NCI-H748 (cell line): Measurements from ENCODE around the gene ANAPC15.

Source experiments
- DNase-seq: peaks from one replicate; lab custom pipeline; 2025; ENCODE audit not compliant: unreplicated experiment; lab: John Stamatoyannopoulos, UW

The ANAPC15 gene

GRCh38 chr11:72085621-72086351, 26.7 kb downstream of the ANAPC15 start:
- DNase-seq, result no peak

- no peak for DNase-seq
These were observed 27.5 kb downstream of the ANAPC15 start for GRCh38 chr11:72084965-72085364.

- DNase-seq, result no peak
These were observed 28.4 kb downstream of the ANAPC15 start for GRCh38 chr11:72084076-72084475.

- no peak for DNase-seq
These were observed 29.1 kb downstream of the ANAPC15 start for GRCh38 chr11:72083414-72083813.

- peak; percentile 8 for DNase-seq
These were observed 30.6 kb downstream of the ANAPC15 start for GRCh38 chr11:72081821-72082453.

- no peak for DNase-seq
These were observed 31.3 kb downstream of the ANAPC15 start for GRCh38 chr11:72081184-72081644.

- DNase-seq, result peak; percentile 100
These were observed 31.9 kb downstream of the ANAPC15 start, which contains the start of the genes LRRC51 and NUMA1 for GRCh38 chr11:72080326-72081183. Gene LRRC51, plus strand, starts transcription at chr11:72080850. Its CDS starts 8,234 bp downstream, at chr11:72089084. Gene NUMA1, minus strand, starts transcription at chr11:72080542. Its CDS starts 44,599 bp downstream, at chr11:72035943.

GRCh38 chr11:72079819-72080325, 32.6 kb downstream of the ANAPC15 start:
- peak; percentile 80 for DNase-seq

- DNase-seq, result no peak
These were observed 34.0 kb downstream of the ANAPC15 start for GRCh38 chr11:72078477-72078876.

GRCh38 chr11:72075756-72076155, 36.7 kb downstream of the ANAPC15 start:
- DNase-seq, result no peak

GRCh38 chr11:72075109-72075508, 37.4 kb downstream of the ANAPC15 start:
- DNase-seq, result no peak

GRCh38 chr11:72072348-72072747, 40.1 kb downstream of the ANAPC15 start:
- DNase-seq, result no peak

GRCh38 chr11:72070491-72070890, 42.0 kb downstream of the ANAPC15 start:
- no peak for DNase-seq

- no peak for DNase-seq
These were observed 42.7 kb downstream of the ANAPC15 start for GRCh38 chr11:72069787-72070251.

- no peak for DNase-seq
These were observed 43.3 kb downstream of the ANAPC15 start for GRCh38 chr11:72069200-72069599.

- no peak for DNase-seq
These were observed 44.8 kb downstream of the ANAPC15 start for GRCh38 chr11:72067676-72068075.

- DNase-seq, result no peak
These were observed 45.2 kb downstream of the ANAPC15 start for GRCh38 chr11:72067266-72067665.

- DNase-seq, result no peak
These were observed 45.6 kb downstream of the ANAPC15 start for GRCh38 chr11:72066855-72067254.

GRCh38 chr11:72061739-72062396, 50.6 kb downstream of the ANAPC15 start:
- DNase-seq, result no peak
